IMR-90 (cell line): ENCODE data around the gene TXLNA.

Source experiments
- BHLHE40 ChIP-seq: fragments of 150-350 bp; IDR thresholded peaks from 2 replicates; pipeline ENCODE4 v1.6.1; 2016; ENCODE audit warnings: mild to moderate bottlenecking, low read depth, low read length
- CTCF ChIP-seq: conservative IDR thresholded peaks from 2 replicates; pipeline ENCODE4 v1.5.1; 2012; ENCODE audit warnings: mild to moderate bottlenecking, low read depth, low read length, improper control_type of control experiment

- TF ChIP-seq CTCF (no peak), BHLHE40 (no peak)
Observed at GRCh38 chr1:32181563-32181962, 2.1 kb downstream of the TXLNA start.
